HG02642 (cell line): ENCODE measurements around the gene CORT.
"Not testable (repeated sequence)": the region's sequence is repeated elsewhere in the genome, so short reads cannot be mapped to it uniquely, and the experiment has no call there.

Experiments used
- ATAC-seq: cut with Tn5 transposase; IDR thresholded peaks from one replicate; pipeline ENCODE4 v1.9.1; 2021; ENCODE audit warnings: mild to moderate bottlenecking; ENCODE audit not compliant: unreplicated experiment, poor library complexity

CORT gene

GRCh38 chr1:10434590-10434989 is 15.2 kb upstream of the CORT start:
- no peak for ATAC-seq

- no peak for ATAC-seq
Observed at GRCh38 chr1:10437052-10437451, 12.8 kb upstream of the CORT start.

GRCh38 chr1:10438677-10439163 is 11.1 kb upstream of the CORT start:
- no peak for ATAC-seq

- no peak for ATAC-seq
Observed at GRCh38 chr1:10440305-10440704, 9.5 kb upstream of the CORT start.

DNA sequence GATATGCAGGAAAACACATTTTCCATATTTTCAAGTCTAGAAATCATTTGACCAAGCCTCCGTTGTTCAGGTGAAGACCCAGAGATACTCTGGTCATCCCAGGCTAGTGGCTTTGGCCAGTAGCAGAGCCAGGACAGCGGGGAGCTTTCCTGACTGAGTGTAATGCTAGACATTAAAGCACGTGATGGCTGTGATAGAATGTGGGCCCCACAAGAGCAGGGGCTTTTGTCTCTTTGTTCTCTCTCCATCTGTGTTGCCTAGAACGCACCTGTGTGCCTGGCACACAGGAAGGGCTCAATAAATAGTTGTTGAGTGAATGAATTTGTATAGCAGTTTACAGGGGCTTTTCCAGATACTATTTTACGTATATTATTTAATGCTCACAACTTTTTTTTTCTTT is 9.0 kb upstream of the CORT start:
- no peak for ATAC-seq

DNA sequence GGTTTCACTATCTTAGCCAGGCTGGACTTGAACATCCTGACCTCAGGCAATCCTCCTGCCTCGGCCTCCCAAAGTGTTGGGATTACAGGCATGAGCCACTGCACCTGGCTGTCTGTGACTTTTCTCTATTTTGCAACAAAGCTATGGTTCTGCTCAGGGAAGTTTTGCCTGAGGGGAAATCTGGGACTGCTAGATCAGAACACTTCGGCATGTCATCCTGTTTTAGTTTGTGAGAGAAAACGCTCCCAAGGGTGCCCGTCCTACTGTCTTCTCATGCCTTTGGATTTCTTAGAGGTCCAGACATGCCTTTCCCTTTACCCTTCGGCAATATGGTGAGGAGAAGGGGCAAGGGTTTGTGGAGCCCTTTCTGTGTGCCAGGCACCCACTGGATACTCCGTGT is 5.6 kb upstream of the CORT start:
- ATAC-seq = no peak

- ATAC-seq = no peak
Observed at GRCh38 chr1:10444795-10445397, 4.9 kb upstream of the CORT start.

GRCh38 chr1:10446790-10447422 is 2.9 kb upstream of the CORT start:
- no peak for ATAC-seq

DNA sequence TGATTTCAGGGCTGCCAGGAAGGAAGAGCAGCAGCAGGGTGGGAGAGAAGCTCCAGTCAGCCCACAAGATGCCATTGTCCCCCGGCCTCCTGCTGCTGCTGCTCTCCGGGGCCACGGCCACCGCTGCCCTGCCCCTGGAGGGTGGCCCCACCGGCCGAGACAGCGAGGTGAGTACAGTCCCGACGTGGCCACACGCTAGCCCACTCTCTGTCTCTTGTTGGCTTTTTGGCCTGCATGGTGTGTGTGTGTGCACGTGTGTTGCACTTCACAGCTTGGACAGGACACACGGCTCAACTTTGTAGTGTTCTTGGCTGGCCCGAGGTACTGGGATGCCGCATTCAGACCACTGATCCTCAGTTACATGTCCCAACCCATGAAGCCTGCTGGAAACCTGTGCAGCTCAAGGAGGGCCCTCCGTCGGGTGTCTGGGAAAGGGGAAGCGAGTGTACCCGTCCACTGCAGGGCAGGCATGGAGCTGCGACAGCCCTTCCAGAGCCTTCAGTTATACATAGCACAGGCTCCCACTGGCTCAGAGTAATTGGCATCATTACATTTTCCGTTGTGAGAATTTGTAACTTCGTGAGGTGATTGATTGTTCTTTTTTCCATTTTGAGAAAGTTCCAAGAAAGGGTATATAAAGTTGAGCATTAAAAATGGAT is 454 bp downstream of the CORT start:
- ATAC-seq = no peak

GRCh38 chr1:10450836-10451235 is 1.0 kb downstream of the CORT start:
- no peak for ATAC-seq

GRCh38 chr1:10451287-10451686 is 1.5 kb downstream of the CORT start:
- ATAC-seq = no peak

- no peak for ATAC-seq
Observed at GRCh38 chr1:10456048-10456447, 6.2 kb downstream of the CORT start.

GRCh38 chr1:10456661-10457060 is 6.8 kb downstream of the CORT start:
- ATAC-seq = no peak

DNA sequence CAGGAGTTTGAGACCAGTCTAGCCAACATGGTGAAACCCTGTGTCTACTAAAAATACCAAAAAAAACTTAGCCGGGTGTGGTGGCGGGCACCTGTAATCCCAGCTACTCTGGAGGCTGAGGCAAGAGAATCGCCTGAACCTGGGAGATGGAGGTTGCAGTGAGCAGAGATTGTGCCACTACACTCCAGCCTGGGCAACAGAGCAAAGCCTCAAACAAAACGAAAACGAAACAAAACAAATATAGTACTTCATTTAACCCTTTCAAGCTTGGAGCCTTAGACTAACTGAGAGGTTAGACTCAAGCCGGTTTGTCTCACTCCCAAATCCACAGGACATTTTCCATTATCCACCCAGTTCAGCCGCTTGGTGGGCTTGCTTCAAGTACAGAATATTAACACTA is 7.6 kb downstream of the CORT start:
- not testable (repeated sequence) for ATAC-seq

DNA sequence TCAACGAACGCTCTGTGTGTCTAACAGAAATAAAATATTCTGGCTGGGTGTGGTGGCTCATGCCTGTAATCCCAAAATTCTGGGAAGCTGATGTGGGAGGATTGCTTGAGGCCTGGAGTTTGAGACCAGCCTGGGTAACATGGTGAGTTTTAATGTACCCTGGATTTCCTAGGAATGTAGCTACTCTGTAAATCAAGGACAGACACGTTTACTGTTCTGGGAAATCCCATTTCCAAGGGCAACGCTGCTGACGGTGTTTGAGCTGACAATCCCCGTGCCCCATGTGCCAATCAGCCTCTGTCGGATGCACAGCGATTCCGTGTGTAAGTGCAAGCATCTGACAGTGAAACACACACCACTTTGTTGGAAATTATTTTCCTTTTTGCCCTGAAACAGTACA is 8.0 kb downstream of the CORT start:
- ATAC-seq = no peak

DNA sequence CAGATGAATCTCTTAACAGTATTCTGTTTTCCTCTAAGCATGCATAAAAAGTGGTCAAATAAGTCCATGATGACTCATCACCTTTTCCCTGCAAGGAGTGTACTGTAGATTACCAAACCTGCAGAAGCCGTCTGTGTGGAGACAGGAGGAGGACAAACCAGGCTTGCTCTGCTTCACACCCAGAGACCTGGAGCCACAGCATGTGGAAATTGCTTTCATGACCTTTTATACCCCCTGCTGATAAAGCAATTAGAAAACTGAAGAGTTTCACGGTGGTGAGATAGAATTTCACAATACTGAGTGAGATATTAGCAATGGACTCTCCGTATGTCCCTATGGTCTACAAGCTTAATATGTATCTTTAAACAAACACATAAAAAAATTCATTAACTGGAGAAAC is 9.4 kb downstream of the CORT start:
- no peak for ATAC-seq

DNA sequence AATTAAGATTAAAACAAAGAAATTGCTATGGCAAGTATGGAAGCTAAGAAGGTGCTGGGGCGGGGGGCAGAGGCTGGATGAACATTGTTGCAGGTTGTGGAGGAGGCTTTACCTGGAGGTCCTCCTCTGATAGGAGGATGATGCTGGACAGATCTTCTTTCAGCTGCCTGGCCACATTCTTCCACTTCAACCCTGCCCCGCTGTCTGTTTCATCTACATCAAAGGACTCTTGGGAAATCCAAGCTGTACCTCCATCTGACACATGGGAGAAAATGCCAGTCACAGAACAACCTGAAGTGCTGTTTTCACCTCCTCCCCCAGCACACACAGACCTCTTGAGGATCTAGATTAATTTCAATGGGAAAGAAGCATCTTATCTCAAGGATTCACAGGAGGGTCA is 17.2 kb downstream of the CORT start:
- no peak for ATAC-seq

DNA sequence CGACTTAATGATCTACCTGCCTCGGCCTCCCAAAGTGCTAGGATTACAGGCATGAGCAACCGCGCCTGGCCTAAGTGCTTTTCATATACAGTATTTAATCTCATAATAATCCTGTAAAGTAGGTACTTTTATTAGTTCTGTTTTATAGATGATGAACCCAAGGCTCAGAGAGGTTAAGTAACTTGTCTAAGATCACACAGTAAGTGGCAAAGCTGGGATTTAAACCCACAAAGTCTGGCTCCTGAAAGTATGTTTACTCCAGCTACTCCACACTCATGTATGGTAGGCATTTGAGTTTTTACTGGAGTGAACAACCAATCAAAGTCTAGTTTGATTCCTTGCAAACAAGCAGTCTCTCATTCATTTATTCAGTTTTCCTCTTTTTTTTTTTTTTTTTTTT is 20.2 kb downstream of the CORT start:
- no peak for ATAC-seq

DNA sequence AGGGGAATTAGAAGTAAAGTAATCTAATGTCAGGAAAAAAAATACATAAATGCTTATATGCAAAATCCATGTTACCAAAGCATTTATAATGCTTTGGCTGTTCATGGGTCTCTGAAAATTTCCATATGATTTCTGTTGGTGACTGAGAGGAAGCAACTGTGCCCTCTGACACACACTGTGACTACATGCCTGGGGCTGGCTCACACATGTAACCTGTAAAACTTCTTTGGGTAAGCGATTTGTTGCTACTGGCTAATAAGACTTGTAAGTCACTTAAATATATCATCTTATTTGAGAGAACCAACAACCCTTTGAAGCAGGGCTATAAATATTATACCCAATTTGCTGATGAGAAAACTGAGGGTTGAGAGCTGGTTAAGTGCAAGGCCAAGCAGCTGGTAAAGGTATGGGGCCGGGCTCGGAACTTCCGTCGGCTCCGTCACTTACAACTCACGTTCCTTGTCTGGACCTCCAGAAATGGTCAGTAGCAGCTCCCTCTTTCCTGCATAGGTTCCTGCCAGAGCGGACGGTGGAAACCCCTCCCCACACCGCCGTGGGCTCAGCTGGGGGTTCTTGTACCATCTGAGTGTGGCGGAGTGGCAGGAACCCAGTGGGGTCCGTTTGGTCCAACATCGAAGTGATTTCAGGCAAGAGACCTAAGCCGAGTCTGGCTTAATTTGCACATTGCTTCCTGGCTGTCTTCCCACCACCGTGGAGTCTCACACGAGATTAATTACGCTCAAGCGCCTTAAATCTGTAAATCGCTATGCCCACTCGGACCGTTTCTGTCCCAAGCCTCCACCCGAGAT is 21.8 kb downstream of the CORT start:
- no peak for ATAC-seq

DNA sequence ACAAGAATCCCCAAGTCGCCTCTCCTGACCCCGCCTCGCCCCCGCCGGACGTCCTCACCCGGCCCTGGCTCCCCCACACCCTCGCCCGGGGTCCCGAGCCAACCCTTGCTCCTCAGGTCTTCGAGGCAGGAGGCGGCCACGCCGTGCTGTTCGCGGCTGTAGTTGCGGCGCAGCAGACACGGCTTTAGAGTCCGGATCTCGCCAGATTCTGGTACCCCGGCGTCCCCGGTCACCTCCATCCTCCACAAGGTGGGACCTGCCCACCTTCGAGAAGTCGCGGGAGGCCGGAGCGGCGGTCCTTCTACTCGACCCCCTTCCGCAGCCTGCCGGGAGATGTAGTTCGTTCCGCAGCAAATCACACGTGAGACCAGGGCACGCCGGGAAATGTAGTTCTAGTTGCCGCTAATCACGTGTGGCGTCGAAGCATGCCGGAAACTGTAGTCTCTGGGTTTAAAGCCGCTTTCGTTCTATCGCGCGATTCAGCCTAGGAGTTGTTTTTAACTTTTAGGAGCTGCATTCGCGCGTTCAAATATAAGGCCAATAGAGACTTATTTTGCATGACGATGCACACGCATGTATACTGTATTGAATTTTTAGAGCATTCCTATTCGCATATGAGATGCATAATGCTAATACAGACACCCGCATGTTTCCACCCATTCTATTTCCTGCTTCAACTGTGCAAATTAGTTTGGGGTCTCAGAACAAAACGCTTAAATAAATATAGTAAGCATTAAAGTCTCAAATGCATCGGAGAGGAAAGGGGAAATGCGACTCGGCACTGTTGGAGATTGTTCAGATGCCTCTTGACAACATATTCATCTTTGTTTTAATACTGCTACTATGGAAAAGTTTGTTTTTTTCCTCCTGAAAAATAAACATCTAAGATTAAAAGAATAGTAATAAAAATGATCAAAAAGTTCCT is 22.7 kb downstream of the CORT start, which contains the start of gene DFFA:
Gene DFFA (minus strand): TSS at position 310 of the 925 bp plus-strand sequence. CDS start 71 bp downstream, at position 239.
- peak; percentile 74 for ATAC-seq
